ENCODE results near the gene PA2G4. TPM values are rescaled to one million over a fixed set of nuclear protein-coding genes. Genes with fewer than 3 reads are reported as not detected.
"Not testable (repeated sequence)": the region's sequence is repeated elsewhere in the genome, so short reads cannot be mapped to it uniquely, and the experiment has no call there.

The PA2G4 gene
- total RNA-seq, 1 experiment from 2014 or later = 111 TPM

DNA sequence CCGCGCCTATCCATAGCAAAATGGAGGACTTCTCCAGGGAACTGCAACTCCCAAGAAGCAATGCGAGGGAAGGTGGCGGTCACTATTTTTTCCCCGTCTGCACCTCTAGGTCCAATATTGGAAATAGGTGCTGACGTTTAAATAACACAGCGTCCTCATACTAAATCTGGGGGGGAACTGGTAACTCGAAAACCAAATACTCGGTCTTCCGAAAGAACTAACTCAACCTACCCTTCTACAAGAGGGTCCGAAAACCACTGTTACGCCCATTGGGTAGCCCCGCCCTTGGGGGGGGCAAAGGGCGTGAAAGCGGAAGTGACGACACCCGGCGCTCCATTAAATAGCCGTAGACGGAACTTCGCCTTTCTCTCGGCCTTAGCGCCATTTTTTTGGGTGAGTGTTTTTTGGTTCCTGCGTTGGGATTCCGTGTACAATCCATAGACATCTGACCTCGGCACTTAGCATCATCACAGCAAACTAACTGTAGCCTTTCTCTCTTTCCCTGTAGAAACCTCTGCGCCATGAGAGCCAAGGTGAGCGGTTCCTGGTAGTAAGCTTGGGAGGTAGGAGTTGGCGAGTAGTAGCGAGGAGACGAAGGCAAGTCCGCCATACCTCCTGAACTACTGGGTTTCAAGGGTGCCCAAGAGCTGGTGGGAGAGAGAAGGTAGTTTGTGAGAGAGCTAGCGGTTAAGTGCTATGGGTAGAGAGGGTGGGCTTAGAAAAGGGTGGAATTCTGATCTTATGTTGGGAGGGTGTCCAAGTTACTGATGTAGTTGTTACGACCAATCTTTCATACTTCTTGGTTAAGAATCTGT lies 12.1 kb downstream of the PA2G4 start, which contains the start of gene RPL41:
Gene RPL41, plus strand, starts transcription at position 367 of the 815 bp plus-strand sequence.
- peak; percentile 98 for DNase-seq
- peaks cover 25% of the 10 kb centered on the region for H3K4me1 ChIP-seq (ENCODE audit: low read length)
- peaks cover 28% of the 10 kb centered on the region for H3K79me2 ChIP-seq (ENCODE audit: low read length)
- peak within 1 kb of the TSS; percentile 69 for H3K4me2 ChIP-seq (ENCODE audit: low read depth, low read length, poor library complexity, severe bottlenecking)
- H3K36me3 ChIP-seq (ENCODE audit: insufficient read depth, low read length) = peaks cover 23% of the 10 kb centered on the region
- H3K9ac ChIP-seq (ENCODE audit: low read length) = peak within 1 kb of the TSS; percentile 85
- H3K27ac ChIP-seq (ENCODE audit: low read length) = peak within 1 kb of the TSS; percentile 93
- H3K4me3 ChIP-seq (ENCODE audit: low read length) = peak within 1 kb of the TSS; percentile 90
- no peaks in the 10 kb centered on the region for H3K9me2 ChIP-seq (replicated peaks; ENCODE audit: insufficient read depth, low read length)
- H3K27me3 ChIP-seq (ENCODE audit: low read length) = no peaks in the 10 kb centered on the region
- no peaks in the 10 kb centered on the region for H3K9me3 ChIP-seq (ENCODE audit: low read length)
- no peaks in the 10 kb centered on the region for H4K20me1 ChIP-seq (ENCODE audit: insufficient read depth, low read depth, low read length)
- H2AFZ ChIP-seq (ENCODE audit: low read length) = peak within 1 kb of the TSS; percentile 95

DNA sequence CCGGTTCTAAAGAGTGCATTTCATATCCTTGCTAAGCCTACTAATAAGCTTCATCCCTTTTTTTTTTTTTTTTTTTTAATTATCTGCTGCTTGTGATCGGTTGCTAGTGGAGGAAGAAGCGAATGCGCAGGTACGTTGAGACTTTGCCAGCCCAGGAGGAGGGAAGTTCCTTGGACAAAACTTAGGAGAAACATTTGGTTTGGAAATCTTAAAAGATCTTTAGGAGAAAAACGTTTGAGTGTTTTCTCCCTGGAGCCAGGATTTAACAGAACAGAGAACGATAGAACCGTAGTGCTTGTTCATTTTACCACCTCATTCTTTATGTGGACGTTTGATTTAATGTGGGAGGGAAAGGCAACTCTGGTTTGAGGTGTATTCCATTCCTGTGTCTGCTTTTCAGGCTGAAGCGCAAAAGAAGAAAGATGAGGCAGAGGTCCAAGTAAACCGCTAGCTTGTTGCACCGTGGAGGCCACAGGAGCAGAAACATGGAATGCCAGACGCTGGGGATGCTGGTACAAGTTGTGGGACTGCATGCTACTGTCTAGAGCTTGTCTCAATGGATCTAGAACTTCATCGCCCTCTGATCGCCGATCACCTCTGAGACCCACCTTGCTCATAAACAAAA lies 12.8 kb downstream of the PA2G4 start:
- not testable (repeated sequence) for H2AFZ ChIP-seq (ENCODE audit: low read length); H3K9me3 ChIP-seq (ENCODE audit: low read length); H4K20me1 ChIP-seq (ENCODE audit: insufficient read depth, low read depth, low read length); H3K9me2 ChIP-seq (replicated peaks; ENCODE audit: insufficient read depth, low read length); H3K27me3 ChIP-seq (ENCODE audit: low read length)
- H3K4me2 ChIP-seq (ENCODE audit: low read depth, low read length, poor library complexity, severe bottlenecking) = peak overlapping the region; percentile 69
- peaks cover 19% of the 10 kb centered on the region for H3K36me3 ChIP-seq (ENCODE audit: insufficient read depth, low read length)
- peak overlapping the region; percentile 85 for H3K9ac ChIP-seq (ENCODE audit: low read length)
- peak overlapping the region; percentile 93 for H3K27ac ChIP-seq (ENCODE audit: low read length)
- peaks cover 28% of the 10 kb centered on the region for H3K79me2 ChIP-seq (ENCODE audit: low read length)
- peak; percentile 70 for DNase-seq
- peak overlapping the region; percentile 90 for H3K4me3 ChIP-seq (ENCODE audit: low read length)
- peaks cover 25% of the 10 kb centered on the region for H3K4me1 ChIP-seq (ENCODE audit: low read length)

DNA sequence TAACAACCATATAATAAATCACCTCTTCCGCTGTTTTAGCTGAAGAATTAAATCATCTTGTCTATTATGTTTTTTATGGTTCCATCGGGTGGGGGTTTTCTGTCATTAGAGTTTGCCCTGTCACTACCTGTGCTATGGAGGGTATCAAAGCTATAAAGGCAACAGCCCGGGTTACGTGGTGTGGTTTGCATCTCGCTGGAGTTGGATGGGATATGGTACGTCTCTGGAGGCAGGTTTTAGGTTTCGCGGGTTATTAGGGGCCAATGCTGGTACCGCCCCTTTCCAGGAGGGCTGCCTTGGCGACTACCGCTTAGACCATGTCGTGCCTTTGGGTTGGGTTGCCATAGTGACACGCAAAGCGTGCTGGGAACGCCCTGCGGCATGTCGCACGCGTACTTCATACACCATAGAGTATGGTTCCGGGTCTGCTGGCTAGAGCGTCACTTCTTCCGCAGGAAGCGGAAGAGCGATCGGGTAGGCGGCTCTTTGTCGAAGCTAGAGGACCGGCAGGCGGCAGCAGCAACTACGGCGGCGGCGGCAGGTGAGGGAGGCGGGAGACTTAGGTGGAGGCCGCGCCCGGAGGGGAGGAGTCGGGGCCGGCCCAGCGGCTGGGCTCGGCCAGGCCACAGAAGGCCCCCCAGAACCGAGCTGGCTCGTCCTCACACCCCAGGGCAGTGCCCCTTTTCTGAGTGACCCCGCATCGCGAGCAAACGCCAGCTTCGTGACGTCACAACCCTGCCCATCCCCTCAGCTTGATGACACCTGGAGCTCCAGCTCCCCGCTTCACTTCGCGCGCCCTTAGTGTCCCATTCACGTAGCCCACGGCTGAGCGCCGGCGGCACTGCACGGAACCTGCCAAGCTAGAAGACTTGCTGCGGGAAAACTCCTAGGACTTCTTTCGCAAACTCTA lies 13.7 kb downstream of the PA2G4 start, which contains the start of gene ZC3H10:
Gene ZC3H10, plus strand, starts transcription at position 489 of the 910 bp plus-strand sequence. CDS start 2,297 bp downstream, outside the sequence.
- Histone ChIP-seq H3K79me2 (ENCODE audit: low read length) (peaks cover 28% of the 10 kb centered on the region), H3K9me3 (ENCODE audit: low read length) (no peaks in the 10 kb centered on the region), H3K4me1 (ENCODE audit: low read length) (peaks cover 25% of the 10 kb centered on the region), H3K27ac (ENCODE audit: low read length) (peak within 1 kb of the TSS; percentile 93), H3K9ac (ENCODE audit: low read length) (peak within 1 kb of the TSS; percentile 85), H3K36me3 (ENCODE audit: insufficient read depth, low read length) (peaks cover 16% of the 10 kb centered on the region), H2AFZ (ENCODE audit: low read length) (no peak within 1 kb of the TSS), H3K4me2 (ENCODE audit: low read depth, low read length, poor library complexity, severe bottlenecking) (peak within 1 kb of the TSS; percentile 94), H3K27me3 (ENCODE audit: low read length) (no peaks in the 10 kb centered on the region), H4K20me1 (ENCODE audit: insufficient read depth, low read depth, low read length) (no peaks in the 10 kb centered on the region), H3K9me2 (replicated peaks; ENCODE audit: insufficient read depth, low read length) (no peaks in the 10 kb centered on the region), H3K4me3 (ENCODE audit: low read length) (peak within 1 kb of the TSS; percentile 90)
- peak; percentile 100 for DNase-seq

DNA sequence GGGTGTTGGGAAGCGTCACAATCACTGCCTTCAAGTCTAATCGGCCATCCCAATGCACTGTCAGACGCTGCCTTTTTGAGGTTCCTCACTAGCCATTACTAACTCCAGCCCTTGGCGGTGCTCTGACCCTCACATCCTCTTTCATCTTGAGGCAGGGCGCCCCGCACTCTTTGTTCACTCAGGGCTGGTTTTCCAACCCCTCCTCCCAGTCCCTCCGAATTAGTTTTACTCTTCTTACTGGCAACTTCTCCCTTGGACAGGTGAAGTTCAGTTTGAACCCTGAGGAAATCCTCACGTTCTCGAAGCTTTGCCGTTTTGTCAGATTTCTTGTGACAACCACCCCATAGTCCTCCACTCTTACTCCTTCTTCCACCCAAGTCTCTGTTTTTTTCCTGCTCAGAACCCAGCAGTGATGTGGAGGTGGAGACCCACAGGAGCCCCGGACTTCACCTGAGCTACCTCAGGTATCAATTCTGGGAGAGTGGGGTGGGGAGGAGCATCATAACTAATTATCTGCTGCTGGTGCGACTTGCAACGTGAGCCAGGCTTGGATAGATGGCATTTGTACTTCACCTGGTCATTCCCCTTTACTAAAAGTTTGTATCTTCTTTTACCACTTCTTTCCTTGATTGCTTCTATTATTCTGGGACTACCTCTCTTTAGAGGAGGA lies 14.5 kb downstream of the PA2G4 start:
- Histone ChIP-seq H2AFZ (ENCODE audit: low read length) (no peak overlapping the region), H3K4me3 (ENCODE audit: low read length) (peak overlapping the region; percentile 74), H3K4me2 (ENCODE audit: low read depth, low read length, poor library complexity, severe bottlenecking) (peak overlapping the region; percentile 94), H3K4me1 (ENCODE audit: low read length) (peaks cover 25% of the 10 kb centered on the region), H3K36me3 (ENCODE audit: insufficient read depth, low read length) (peaks cover 10% of the 10 kb centered on the region), H3K27me3 (ENCODE audit: low read length) (no peaks in the 10 kb centered on the region), H3K9me3 (ENCODE audit: low read length) (no peaks in the 10 kb centered on the region), H4K20me1 (ENCODE audit: insufficient read depth, low read depth, low read length) (no peaks in the 10 kb centered on the region), H3K9ac (ENCODE audit: low read length) (peak overlapping the region; percentile 77), H3K79me2 (ENCODE audit: low read length) (peaks cover 30% of the 10 kb centered on the region), H3K9me2 (replicated peaks; ENCODE audit: insufficient read depth, low read length) (no peaks in the 10 kb centered on the region), H3K27ac (ENCODE audit: low read length) (peak overlapping the region; percentile 61)
- no peak for DNase-seq

DNA sequence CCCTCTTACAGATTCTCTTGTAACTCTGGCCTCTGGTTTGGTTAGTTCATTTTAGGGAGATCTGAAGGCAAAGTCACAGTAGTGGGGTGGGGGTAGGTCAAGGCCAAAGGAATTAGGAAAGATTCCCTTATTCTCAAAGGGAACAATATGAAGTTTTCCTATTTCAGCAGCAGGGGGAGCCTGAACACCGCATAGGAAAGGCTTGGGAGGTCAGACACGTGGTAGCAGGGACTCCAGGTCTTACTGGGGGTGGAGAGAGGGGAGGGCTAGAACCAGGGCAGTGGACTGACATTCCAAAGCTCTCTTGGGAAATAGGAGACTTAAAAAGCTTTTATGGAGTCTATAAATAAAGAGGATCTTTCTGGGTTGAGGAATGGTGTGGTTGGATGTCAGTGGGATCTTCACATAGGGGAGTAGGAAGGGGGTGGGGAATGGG lies 15.0 kb downstream of the PA2G4 start:
- Histone ChIP-seq H4K20me1 (ENCODE audit: insufficient read depth, low read depth, low read length) (no peaks in the 10 kb centered on the region), H3K36me3 (ENCODE audit: insufficient read depth, low read length) (peaks cover 9% of the 10 kb centered on the region), H3K27me3 (ENCODE audit: low read length) (no peaks in the 10 kb centered on the region), H3K4me3 (ENCODE audit: low read length) (peak overlapping the region; percentile 74), H3K9me2 (replicated peaks; ENCODE audit: insufficient read depth, low read length) (no peaks in the 10 kb centered on the region), H3K4me1 (ENCODE audit: low read length) (peaks cover 25% of the 10 kb centered on the region), H3K9ac (ENCODE audit: low read length) (peak overlapping the region; percentile 77), H3K27ac (ENCODE audit: low read length) (peak overlapping the region; percentile 61), H3K9me3 (ENCODE audit: low read length) (no peaks in the 10 kb centered on the region), H2AFZ (ENCODE audit: low read length) (no peak overlapping the region), H3K79me2 (ENCODE audit: low read length) (peaks cover 32% of the 10 kb centered on the region), H3K4me2 (ENCODE audit: low read depth, low read length, poor library complexity, severe bottlenecking) (peak overlapping the region; percentile 94)
- DNase-seq = peak; percentile 87

DNA sequence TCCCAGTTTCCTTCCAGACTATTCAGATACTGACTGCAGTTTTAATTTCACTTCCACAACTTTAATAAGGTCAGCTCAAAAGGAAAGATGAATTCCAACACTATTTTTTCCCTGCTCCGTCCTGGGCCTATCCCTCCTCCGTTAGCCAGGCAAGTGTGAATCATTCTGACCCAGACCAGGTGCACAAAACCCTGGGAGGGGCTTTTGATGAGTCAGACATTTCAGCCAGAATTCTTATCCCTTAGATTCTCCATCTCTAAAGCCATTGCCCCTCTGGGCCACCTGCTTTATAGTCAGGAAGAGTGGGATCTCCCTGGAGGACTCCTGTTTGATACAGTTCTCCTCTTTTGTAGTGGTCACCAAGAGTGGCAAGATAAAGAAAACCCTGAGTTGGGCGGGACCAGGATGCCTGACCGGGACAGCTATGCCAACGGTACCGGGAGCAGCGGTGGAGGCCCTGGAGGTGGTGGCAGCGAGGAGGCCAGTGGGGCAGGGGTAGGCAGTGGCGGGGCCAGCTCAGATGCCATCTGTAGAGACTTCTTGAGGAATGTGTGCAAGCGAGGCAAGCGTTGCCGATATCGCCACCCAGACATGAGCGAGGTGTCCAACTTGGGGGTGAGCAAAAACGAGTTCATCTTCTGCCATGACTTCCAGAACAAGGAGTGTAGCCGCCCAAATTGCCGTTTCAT lies 15.9 kb downstream of the PA2G4 start:
- H3K79me2 ChIP-seq (ENCODE audit: low read length) = peaks cover 32% of the 10 kb centered on the region
- H3K4me1 ChIP-seq (ENCODE audit: low read length) = peaks cover 21% of the 10 kb centered on the region
- H3K9me3 ChIP-seq (ENCODE audit: low read length) = no peaks in the 10 kb centered on the region
- no peaks in the 10 kb centered on the region for H4K20me1 ChIP-seq (ENCODE audit: insufficient read depth, low read depth, low read length)
- peak overlapping the region; percentile 74; the same call in 1 of the 2 replicates for H3K4me3 ChIP-seq (ENCODE audit: low read length)
- H3K27ac ChIP-seq (ENCODE audit: low read length) = no peak overlapping the region
- no peak for DNase-seq
- H3K9ac ChIP-seq (ENCODE audit: low read length) = peak overlapping the region; percentile 77
- H3K27me3 ChIP-seq (ENCODE audit: low read length) = no peaks in the 10 kb centered on the region
- no peaks in the 10 kb centered on the region for H3K9me2 ChIP-seq (replicated peaks; ENCODE audit: insufficient read depth, low read length)
- no peak overlapping the region for H2AFZ ChIP-seq (ENCODE audit: low read length)
- peaks cover 9% of the 10 kb centered on the region for H3K36me3 ChIP-seq (ENCODE audit: insufficient read depth, low read length)
- H3K4me2 ChIP-seq (ENCODE audit: low read depth, low read length, poor library complexity, severe bottlenecking) = peak overlapping the region; percentile 94

DNA sequence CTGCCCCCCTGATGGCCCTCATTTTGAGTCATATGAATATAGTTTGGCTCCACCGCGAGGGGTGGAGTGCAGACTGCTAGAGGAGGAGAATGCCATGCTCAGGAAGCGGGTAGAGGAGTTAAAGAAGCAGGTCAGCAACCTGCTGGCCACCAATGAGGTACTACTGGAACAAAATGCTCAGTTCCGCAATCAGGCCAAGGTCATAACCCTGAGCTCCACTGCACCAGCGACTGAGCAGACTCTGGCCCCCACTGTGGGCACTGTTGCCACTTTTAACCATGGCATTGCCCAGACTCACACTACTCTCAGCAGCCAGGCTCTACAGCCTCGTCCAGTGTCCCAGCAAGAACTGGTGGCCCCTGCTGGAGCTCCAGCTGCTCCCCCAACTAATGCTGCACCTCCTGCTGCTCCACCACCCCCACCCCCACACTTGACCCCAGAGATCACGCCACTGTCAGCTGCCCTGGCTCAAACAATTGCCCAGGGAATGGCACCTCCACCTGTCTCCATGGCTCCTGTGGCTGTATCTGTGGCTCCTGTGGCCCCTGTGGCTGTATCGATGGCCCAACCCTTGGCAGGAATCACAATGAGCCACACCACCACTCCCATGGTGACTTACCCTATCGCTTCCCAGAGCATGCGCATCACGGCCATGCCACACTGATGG lies 17.0 kb downstream of the PA2G4 start:
- Histone ChIP-seq H3K4me3 (ENCODE audit: low read length) (no peak overlapping the region), H3K9me2 (replicated peaks; ENCODE audit: insufficient read depth, low read length) (no peaks in the 10 kb centered on the region), H3K9ac (ENCODE audit: low read length) (no peak overlapping the region), H3K36me3 (ENCODE audit: insufficient read depth, low read length) (peaks cover 9% of the 10 kb centered on the region), H2AFZ (ENCODE audit: low read length) (no peak overlapping the region), H3K4me2 (ENCODE audit: low read depth, low read length, poor library complexity, severe bottlenecking) (no peak overlapping the region), H3K79me2 (ENCODE audit: low read length) (peaks cover 32% of the 10 kb centered on the region), H3K27ac (ENCODE audit: low read length) (no peak overlapping the region), H3K4me1 (ENCODE audit: low read length) (peaks cover 25% of the 10 kb centered on the region), H4K20me1 (ENCODE audit: insufficient read depth, low read depth, low read length) (no peaks in the 10 kb centered on the region), H3K27me3 (ENCODE audit: low read length) (no peaks in the 10 kb centered on the region), H3K9me3 (ENCODE audit: low read length) (no peaks in the 10 kb centered on the region)
- DNase-seq = no peak

Data from Karpas-422 (cell line).